Activated naive CD4-positive, alpha-beta T cell treated with anti-CD3 and anti-CD28 coated beads for 36 hours (primary cell): ENCODE results near the gene IL4. TPM values are rescaled to one million over a fixed set of nuclear protein-coding genes. Genes with fewer than 3 reads are reported as not detected.

Experiments
- CTCF ChIA-PET: fragments of 350-600 bp; sonication (Branson Sonifier 250); formaldehyde crosslinking; loops from one replicate; lab custom pipeline; 2021; ENCODE audit warnings: antibody characterized with exemption; lab: Charles Lee
- DNase-seq: peaks from one replicate; pipeline ENCODE4 v3.0.0-alpha.2; 2020
- H3K27ac Mint-ChIP-seq: one replicate; pipeline ENCODE4 v1.8.0; 2021; ENCODE audit warnings: mild to moderate bottlenecking, mixed read lengths
- H3K27me3 Mint-ChIP-seq: one replicate; pipeline ENCODE4 v1.8.0; 2021; ENCODE audit warnings: low read depth, mixed read lengths
- H3K36me3 Mint-ChIP-seq: one replicate; pipeline ENCODE4 v1.8.0; 2021; ENCODE audit warnings: low read depth, mixed read lengths
- H3K4me1 Mint-ChIP-seq: one replicate; pipeline ENCODE4 v1.8.0; 2021; ENCODE audit warnings: low read depth, mixed read lengths
- H3K4me3 Mint-ChIP-seq: one replicate; pipeline ENCODE4 v1.8.0; 2021; ENCODE audit warnings: mild to moderate bottlenecking, moderate library complexity, mixed read lengths
- H3K9me3 Mint-ChIP-seq: one replicate; pipeline ENCODE4 v1.8.0; 2021; ENCODE audit warnings: mixed read lengths
- intact Hi-C: fragments of 100-400 bp; cut with micrococcal nuclease; formaldehyde crosslinking; loops from one replicate; pipeline ENCODE4 v1.15.1; 2023
- total RNA-seq, 2 experiments: library from RNA; stranded (reverse); gene quantifications; one replicate each; pipeline ENCODE4 v1.2.3, GENCODE V29; 2021

Gene IL4
- total RNA-seq, 2 experiments from 2014 or later: not detected

GRCh38 chr5:132644177-132644576 lies 29.6 kb upstream of the IL4 start:
- CTCF ChIA-PET: interaction anchor here (1.2 to 1.4 kb wide), 3 partner anchors 11 to 176 kb away, joined by 3 read pairs; no protein-coding TSS in a partner anchor
- Mint-ChIP-seq H3K27me3 (no peaks in the 10 kb centered on the region), H3K27ac (no peak overlapping the region), H3K4me1 (peaks cover 25% of the 10 kb centered on the region), H3K4me3 (no peak overlapping the region), H3K36me3 (peaks cover 35% of the 10 kb centered on the region), H3K9me3 (peaks cover 15% of the 10 kb centered on the region)
- intact Hi-C loops: loop anchor here (5.0 kb wide), 1 partner anchor 547 kb away; no protein-coding TSS in a partner anchor
- no peak for DNase-seq

- intact Hi-C loops: no loop called here
- Mint-ChIP-seq H3K4me3 (no peak overlapping the region), H3K9me3 (peaks cover 15% of the 10 kb centered on the region), H3K36me3 (peaks cover 22% of the 10 kb centered on the region), H3K4me1 (peaks cover 5% of the 10 kb centered on the region), H3K27me3 (no peaks in the 10 kb centered on the region), H3K27ac (no peak overlapping the region)
- CTCF ChIA-PET: interaction anchor here (0.6 kb wide), 1 partner anchor 100 kb away, joined by 3 read pairs; no protein-coding TSS in a partner anchor
- DNase-seq: no peak
Observed at GRCh38 chr5:132646583-132647266, 27.1 kb upstream of the IL4 start.

DNA sequence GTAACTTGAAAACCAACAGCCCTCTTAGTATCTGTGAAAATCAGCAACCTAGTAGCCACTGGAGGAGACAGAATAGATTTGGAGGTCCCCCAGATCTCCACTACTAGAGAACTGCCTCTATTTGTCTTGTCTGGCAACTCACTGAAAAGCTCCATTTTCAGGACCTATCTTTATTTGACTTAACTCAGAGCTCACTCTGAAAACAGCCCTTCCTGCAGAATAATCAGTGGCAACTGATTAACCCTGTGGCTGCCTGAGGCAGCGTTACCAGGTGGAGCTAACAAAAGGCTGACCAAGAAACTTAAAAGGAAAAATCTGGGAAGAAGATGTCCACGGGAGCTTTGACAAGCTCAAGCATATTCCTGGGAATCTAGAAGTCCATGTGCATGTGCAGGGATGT lies 26.3 kb upstream of the IL4 start:
- intact Hi-C loops: no loop called here
- Mint-ChIP-seq H3K4me3 (no peak overlapping the region), H3K27me3 (peaks cover 1% of the 10 kb centered on the region), H3K4me1 (no peaks in the 10 kb centered on the region), H3K9me3 (peaks cover 15% of the 10 kb centered on the region), H3K27ac (no peak overlapping the region), H3K36me3 (peaks cover 14% of the 10 kb centered on the region)
- no peak for DNase-seq
- CTCF ChIA-PET: no interaction called here

GRCh38 chr5:132648355-132648754 lies 25.4 kb upstream of the IL4 start:
- Mint-ChIP-seq H3K36me3 (peaks cover 6% of the 10 kb centered on the region), H3K9me3 (peaks cover 15% of the 10 kb centered on the region), H3K4me1 (no peaks in the 10 kb centered on the region), H3K27me3 (peaks cover 1% of the 10 kb centered on the region), H3K27ac (no peak overlapping the region), H3K4me3 (no peak overlapping the region)
- CTCF ChIA-PET: no interaction called here
- intact Hi-C loops: no loop called here
- no peak for DNase-seq

DNA sequence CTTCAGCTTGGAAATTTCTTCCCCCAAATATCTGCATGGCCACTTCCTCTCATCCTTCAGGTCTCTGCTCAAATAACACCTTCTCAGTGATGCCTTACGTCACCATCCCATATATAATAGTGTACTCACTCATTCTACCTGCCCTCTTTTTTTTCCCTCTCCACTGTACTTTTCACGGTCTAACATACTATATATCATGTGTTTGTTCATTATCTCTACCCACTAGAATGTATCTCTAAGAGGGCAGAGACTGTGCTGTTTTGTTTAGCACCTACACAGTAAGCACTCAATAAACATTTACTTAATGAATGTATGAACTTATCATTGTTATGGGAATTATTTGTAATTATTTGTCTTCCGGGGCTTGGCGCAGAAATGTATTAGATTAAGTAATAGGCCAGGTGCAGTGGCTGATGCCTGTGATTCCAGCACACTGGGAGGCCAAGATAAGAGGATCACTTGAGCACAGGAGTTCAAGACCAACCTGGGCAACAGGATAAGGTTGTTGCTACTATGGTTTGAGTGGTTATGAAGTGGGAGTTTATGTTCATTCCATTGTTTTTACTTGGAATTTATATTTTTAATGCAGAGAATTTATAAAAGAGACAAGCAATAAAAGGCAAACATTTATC lies 21.8 kb upstream of the IL4 start:
- H3K4me1 Mint-ChIP-seq: peaks cover 6% of the 10 kb centered on the region
- no peak overlapping the region for H3K4me3 Mint-ChIP-seq
- peaks cover 16% of the 10 kb centered on the region for H3K27me3 Mint-ChIP-seq
- H3K9me3 Mint-ChIP-seq: peaks cover 15% of the 10 kb centered on the region
- no peak for DNase-seq
- no peaks in the 10 kb centered on the region for H3K36me3 Mint-ChIP-seq
- intact Hi-C loops: no loop called here
- CTCF ChIA-PET: no interaction called here
- no peak overlapping the region for H3K27ac Mint-ChIP-seq

GRCh38 chr5:132653716-132654115 lies 20.1 kb upstream of the IL4 start:
- CTCF ChIA-PET: no interaction called here
- DNase-seq: no peak
- H3K36me3 Mint-ChIP-seq: no peaks in the 10 kb centered on the region
- intact Hi-C loops: no loop called here
- no peak overlapping the region for H3K4me3 Mint-ChIP-seq
- peaks cover under 1% of the 10 kb centered on the region for H3K9me3 Mint-ChIP-seq
- no peak overlapping the region for H3K27ac Mint-ChIP-seq
- H3K4me1 Mint-ChIP-seq: peaks cover 7% of the 10 kb centered on the region
- peaks cover 31% of the 10 kb centered on the region for H3K27me3 Mint-ChIP-seq

- DNase-seq: peak; percentile 40
- CTCF ChIA-PET: no interaction called here
- H3K27me3 Mint-ChIP-seq: peaks cover 32% of the 10 kb centered on the region
- intact Hi-C loops: no loop called here
- no peaks in the 10 kb centered on the region for H3K9me3 Mint-ChIP-seq
- no peak overlapping the region for H3K27ac Mint-ChIP-seq
- H3K4me3 Mint-ChIP-seq: no peak overlapping the region
- no peaks in the 10 kb centered on the region for H3K36me3 Mint-ChIP-seq
- peaks cover 7% of the 10 kb centered on the region for H3K4me1 Mint-ChIP-seq
Observed at GRCh38 chr5:132655821-132656773, 17.7 kb upstream of the IL4 start.

DNA sequence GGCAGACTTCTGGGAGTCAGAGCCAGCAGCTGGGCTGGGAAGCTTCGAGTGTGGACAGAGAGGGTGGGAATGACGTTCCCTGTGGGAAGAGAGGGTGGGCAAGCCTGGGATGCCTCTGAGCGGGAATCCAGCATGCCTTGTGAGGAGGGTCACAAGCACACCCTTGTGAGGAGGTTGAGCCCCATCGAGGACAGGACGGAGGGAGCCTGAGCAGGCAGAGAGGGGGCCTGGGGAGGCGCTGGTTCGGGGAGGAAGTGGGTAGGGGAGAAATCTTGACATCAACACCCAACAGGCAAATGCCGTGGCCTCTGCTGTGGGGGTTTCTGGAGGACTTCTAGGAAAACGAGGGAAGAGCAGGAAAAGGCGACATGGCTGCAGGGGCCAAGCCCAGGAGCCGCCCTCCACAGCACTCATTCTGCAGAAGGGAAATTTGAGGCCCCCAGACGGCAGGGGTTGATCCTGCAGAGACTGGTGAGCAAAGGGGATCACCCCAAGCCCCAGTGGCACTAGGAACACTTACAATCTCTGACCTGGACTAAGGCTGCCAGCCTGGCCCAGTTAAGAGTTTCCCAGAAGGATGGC lies 16.9 kb upstream of the IL4 start:
- Mint-ChIP-seq H3K9me3 (no peaks in the 10 kb centered on the region), H3K4me3 (peak overlapping the region; percentile 11), H3K27ac (no peak overlapping the region), H3K27me3 (peaks cover 32% of the 10 kb centered on the region), H3K36me3 (no peaks in the 10 kb centered on the region), H3K4me1 (peaks cover 7% of the 10 kb centered on the region)
- intact Hi-C loops: no loop called here
- DNase-seq: no peak
- CTCF ChIA-PET: no interaction called here

DNA sequence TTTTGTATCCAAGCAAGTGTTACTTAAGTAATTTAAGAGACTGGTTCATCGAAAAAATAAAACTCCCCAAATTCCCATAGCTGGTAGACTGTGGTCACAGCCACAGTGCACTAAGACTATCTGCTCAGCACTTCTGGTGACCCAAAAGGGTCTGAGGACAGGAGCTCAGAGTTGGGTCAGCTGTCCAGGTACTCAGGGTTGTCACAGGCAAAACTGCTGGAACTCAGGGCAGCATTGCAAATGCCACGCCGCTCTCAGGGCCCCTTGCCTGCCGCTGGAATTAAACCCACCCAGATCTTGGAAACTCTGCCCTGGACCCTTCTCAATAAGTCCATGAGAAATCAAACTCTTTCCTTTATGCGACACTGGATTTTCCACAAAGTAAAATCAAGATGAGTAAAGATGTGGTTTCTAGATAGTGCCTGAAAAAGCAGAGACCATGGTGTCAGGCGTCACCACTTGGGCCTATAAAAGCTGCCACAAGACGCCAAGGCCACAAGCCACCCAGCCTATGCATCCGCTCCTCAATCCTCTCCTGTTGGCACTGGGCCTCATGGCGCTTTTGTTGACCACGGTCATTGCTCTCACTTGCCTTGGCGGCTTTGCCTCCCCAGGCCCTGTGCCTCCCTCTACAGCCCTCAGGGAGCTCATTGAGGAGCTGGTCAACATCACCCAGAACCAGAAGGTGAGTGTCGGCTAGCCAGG lies 16.0 kb upstream of the IL4 start, which contains the start of gene IL13:
TSS of gene IL13 (plus strand) at position 498 of the 705 bp plus-strand sequence. CDS start at position 512, 14 bp downstream.
- H3K4me3 Mint-ChIP-seq: no peak within 1 kb of the TSS
- H3K4me1 Mint-ChIP-seq: peaks cover 7% of the 10 kb centered on the region
- CTCF ChIA-PET: interaction anchor here (1.2 kb wide), 1 partner anchor 160 kb away, joined by 4 read pairs; no protein-coding TSS in a partner anchor
- H3K36me3 Mint-ChIP-seq: no peaks in the 10 kb centered on the region
- intact Hi-C loops: no loop called here
- no peak within 1 kb of the TSS for H3K27ac Mint-ChIP-seq
- no peaks in the 10 kb centered on the region for H3K9me3 Mint-ChIP-seq
- DNase-seq: no peak
- H3K27me3 Mint-ChIP-seq: peaks cover 30% of the 10 kb centered on the region

DNA sequence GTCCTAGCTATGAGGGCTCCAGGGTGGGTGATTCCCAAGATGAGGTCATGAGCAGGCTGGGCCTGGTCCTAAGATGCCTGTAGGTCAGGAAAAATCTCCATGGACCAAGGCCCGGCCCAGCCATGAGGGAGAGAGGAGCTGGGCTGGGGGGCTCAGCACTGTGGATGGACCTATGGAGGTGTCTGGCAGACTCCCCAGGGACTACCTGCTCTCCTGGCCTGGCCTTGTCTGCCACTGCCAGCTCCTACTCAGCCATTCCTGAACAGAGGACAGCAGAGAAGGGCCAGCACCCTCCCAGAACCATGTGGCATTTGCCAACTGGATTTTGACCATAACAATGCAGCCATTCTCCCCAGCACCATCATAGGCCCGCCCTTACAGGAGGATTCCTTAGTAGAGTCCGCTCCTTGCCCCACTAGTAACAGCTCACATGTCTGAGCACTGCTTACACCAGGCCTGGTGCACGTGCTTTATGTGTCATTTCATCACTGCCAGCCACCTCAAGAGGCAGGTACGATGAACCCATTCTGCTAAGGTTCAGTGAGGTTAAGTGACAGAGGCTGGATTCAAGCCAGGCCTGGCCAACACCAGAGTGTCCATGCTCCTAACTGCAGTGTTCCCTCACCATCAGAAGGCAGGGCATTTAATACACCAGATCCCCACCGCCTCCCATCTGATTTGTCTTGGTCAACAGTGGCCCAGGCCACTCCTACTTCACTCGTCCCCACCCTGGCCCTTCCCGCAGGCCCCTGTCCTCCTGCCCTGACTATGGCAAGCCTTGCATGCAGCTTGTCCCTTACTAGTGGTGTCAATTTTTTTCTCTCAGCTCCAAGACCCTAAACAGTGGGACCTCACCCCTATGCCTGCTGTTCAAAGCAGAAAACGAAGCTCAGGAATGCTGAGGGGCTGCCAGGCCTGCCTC lies 15.1 kb upstream of the IL4 start:
- CTCF ChIA-PET: interaction anchor here (1.2 kb wide), 2 partner anchors 159 to 162 kb away, joined by 3 to 4 read pairs; no protein-coding TSS in a partner anchor
- peaks cover 13% of the 10 kb centered on the region for H3K4me1 Mint-ChIP-seq
- no peak overlapping the region for H3K4me3 Mint-ChIP-seq
- no peak for DNase-seq
- no peaks in the 10 kb centered on the region for H3K9me3 Mint-ChIP-seq
- no peaks in the 10 kb centered on the region for H3K36me3 Mint-ChIP-seq
- no peak overlapping the region for H3K27ac Mint-ChIP-seq
- peaks cover 30% of the 10 kb centered on the region for H3K27me3 Mint-ChIP-seq
- intact Hi-C loops: no loop called here
